ENCODE measurements around the gene TADA2B. TPM values are rescaled to one million over a fixed set of nuclear protein-coding genes. Genes with fewer than 3 reads are reported as not detected.

TADA2B gene
- total RNA-seq, 1 donor from 2014 or later = 12.0 TPM

Other genes with a start within 250 kb of the TADA2B start
- 35.0 TPM for gene TBC1D14, start 133.5 kb upstream of the TADA2B start, total RNA-seq
- gene GRPEL1, start 24.7 kb downstream of the TADA2B start, total RNA-seq = 13.3 TPM
- gene SORCS2, start 149.2 kb downstream of the TADA2B start, total RNA-seq = 5.8 TPM